Measurements from ENCODE around the gene SH3BP1. TPM values are rescaled to one million over a fixed set of nuclear protein-coding genes. Genes with fewer than 3 reads are reported as not detected.

Gene SH3BP1
- total and polyA plus RNA-seq, 2 of the 8 experiments (the other 6 are each of a cell fraction or from before 2014, with no cell fraction given), result 23.9 to 40.3 TPM

GRCh38 chr22:37633089-37633624, 6.3 kb upstream of the SH3BP1 start (continued):
- TF ChIP-seq SP2 (IDR thresholded peaks at IDR 0.05; ENCODE audit: low read length), result no peak
- TF ChIP-seq SIN3A (conservative IDR thresholded peaks at IDR 0.05 in 1 of 2, IDR thresholded peaks at IDR 0.05 in 1 of 2; ENCODE audit: low read depth in 1 of 2, low read length in 2 of 2), result no peak
- no peak for TF ChIP-seq CHD2 (IDR thresholded peaks at IDR 0.05; ENCODE audit: low read length)
- TF ChIP-seq CREB1 (IDR thresholded peaks at IDR 0.05), result no peak
- TF ChIP-seq MAX (IDR thresholded peaks at IDR 0.05), result no peak
- TF ChIP-seq PHF8 (conservative IDR thresholded peaks at IDR 0.05; ENCODE audit: low read depth, low read length), result no peak
- TF ChIP-seq EZH2 (IDR thresholded peaks at IDR 0.05; ENCODE audit: low read depth, low read length, severe bottlenecking), result no peak
- TF ChIP-seq CBX8 (IDR thresholded peaks at IDR 0.05; ENCODE audit: borderline replicate concordance, low read depth, low read length), result no peak
- no peak for TF ChIP-seq POU5F1 (IDR thresholded peaks at IDR 0.05; ENCODE audit: low read depth, low read length)

Data from H1 (cell line).